GM10847 (cell line): ENCODE measurements around the gene PIK3CD.

Source experiments
- POLR2A ChIP-seq: IDR thresholded peaks from 2 replicates; pipeline ENCODE4 v1.6.1; 2011; ENCODE audit not compliant: insufficient read length; ENCODE audit errors: extremely low read depth

The PIK3CD gene

GRCh38 chr1:9612871-9613624 lies 38.5 kb upstream of the PIK3CD start:
- TF ChIP-seq POLR2A = no peak

GRCh38 chr1:9613625-9614299 lies 37.8 kb upstream of the PIK3CD start:
- TF ChIP-seq POLR2A = no peak

- no peak for TF ChIP-seq POLR2A
Observed at GRCh38 chr1:9615316-9616063, 36.0 kb upstream of the PIK3CD start.

- no peak for TF ChIP-seq POLR2A
Observed at GRCh38 chr1:9618909-9619679, 32.4 kb upstream of the PIK3CD start.

GRCh38 chr1:9621032-9621431 lies 30.5 kb upstream of the PIK3CD start:
- no peak for TF ChIP-seq POLR2A

- no peak for TF ChIP-seq POLR2A
Observed at GRCh38 chr1:9624081-9624480, 27.4 kb upstream of the PIK3CD start.

GRCh38 chr1:9626201-9626608 lies 25.3 kb upstream of the PIK3CD start:
- no peak for TF ChIP-seq POLR2A

- no peak for TF ChIP-seq POLR2A
Observed at GRCh38 chr1:9628541-9629444, 22.7 kb upstream of the PIK3CD start.

GRCh38 chr1:9629445-9630201 lies 21.9 kb upstream of the PIK3CD start:
- TF ChIP-seq POLR2A = peak; percentile 25

- no peak for TF ChIP-seq POLR2A
Observed at GRCh38 chr1:9630331-9631111, 21.0 kb upstream of the PIK3CD start.

GRCh38 chr1:9631613-9632012 lies 19.9 kb upstream of the PIK3CD start:
- TF ChIP-seq POLR2A = no peak

GRCh38 chr1:9633493-9633892 lies 18.0 kb upstream of the PIK3CD start:
- no peak for TF ChIP-seq POLR2A

GRCh38 chr1:9634582-9634981 lies 16.9 kb upstream of the PIK3CD start:
- TF ChIP-seq POLR2A = no peak
